Measurements from ENCODE around the gene ERGIC1.

- TF ChIP-seq POLR2A (IDR thresholded peaks at IDR 0.05) (no peak), CTCF (IDR thresholded peaks at IDR 0.05) (no peak)
Measured at GRCh38 chr5:172823840-172824362, 10.2 kb upstream of the ERGIC1 start.
